HG03066 (cell line): ENCODE data around the gene HYAL2.
"Not testable (repeated sequence)": the region's sequence is repeated elsewhere in the genome, so short reads cannot be mapped to it uniquely, and the experiment has no call there.

Experiments
- ATAC-seq: cut with Tn5 transposase; IDR thresholded peaks from one replicate; pipeline ENCODE4 v1.9.1; 2021; ENCODE audit warnings: low read depth; ENCODE audit not compliant: unreplicated experiment

The HYAL2 gene

DNA sequence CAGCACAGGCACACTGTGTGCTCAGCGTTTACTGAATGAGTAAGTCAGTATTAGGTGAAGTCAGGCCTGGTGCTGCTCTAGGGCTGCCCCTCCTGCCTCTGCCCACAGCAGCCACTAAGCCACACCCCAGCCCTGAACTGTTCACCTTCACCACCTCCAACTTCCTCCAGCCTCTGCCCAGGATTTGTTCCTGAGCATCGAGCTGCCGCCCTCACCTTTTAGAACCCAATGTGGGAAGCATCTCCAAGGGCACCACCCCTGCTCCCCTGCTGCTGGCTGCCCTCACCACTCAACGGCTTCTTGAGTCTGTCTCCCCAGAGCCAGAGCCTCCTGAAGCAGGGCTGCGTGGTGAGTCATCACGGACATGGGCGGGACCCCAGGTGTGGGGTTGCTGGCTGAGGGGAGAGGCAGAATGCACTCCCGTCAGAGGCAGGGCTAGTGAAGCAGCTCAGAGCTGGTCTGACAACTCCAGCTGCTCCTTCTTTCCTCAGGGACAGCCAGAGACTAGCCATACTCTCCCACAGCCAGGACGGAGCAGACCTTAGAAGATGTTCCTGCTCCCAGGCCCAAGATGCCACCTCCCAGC lies 5.8 kb downstream of the HYAL2 start:
- ATAC-seq = no peak

DNA sequence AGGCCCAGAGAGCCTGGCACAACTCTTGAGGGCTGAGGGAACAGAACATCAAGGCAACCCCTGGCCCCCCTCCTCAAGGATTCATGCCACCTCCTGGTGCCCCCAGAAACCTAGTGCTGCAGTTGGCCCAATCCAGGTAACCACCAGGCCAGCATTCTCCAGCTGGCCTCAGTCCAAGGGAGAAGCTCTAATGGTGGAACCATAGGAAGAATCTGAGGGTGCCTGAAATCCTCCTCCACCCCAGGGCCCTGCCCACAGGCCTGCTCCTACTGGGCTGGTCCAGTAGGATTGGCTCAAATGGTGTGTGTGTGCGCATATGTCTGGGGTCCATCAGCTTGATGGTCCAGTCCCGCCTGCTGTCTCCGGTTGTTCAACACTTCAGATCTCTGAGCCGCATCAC lies 7.7 kb downstream of the HYAL2 start:
- no peak for ATAC-seq

DNA sequence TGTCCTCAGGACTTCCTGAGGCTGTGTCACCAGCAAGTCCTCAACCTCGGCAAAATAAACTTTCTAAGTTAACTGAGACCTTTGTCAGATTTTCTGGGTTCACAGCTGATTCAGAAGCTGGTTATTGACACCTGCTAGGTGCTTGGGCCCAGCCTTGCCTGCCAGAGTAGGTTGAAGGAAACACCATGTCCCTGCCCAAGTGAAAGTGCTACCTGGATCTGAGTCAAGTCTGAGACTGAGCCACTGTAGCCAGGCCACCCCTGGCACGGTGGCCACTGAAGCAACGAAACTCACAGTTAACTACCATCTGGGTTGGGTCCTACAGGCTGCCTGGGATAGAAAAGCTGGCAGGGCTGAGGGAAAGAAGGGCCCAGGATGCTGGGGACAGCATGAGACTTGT lies 8.2 kb downstream of the HYAL2 start:
- no peak for ATAC-seq

DNA sequence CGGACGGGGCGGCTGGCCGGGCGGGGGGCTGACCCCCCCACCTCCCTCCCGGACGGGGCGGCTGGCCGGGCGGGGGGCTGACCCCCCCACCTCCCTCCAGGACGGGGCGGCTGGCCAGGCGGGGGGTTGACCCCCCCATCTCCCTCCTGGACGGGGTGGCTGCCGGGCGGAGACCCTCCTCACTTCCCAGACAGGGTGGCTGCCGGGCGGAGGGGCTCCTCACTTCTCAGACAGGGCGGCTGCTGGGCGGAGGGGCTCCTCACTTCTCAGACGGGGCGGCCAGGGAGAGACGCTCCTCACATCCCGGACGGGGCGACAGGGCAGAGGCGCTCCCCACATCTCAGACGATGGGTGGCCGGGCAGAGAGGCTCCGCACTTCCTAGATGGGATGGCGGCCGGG lies 10.5 kb downstream of the HYAL2 start:
- ATAC-seq = not testable (repeated sequence)

DNA sequence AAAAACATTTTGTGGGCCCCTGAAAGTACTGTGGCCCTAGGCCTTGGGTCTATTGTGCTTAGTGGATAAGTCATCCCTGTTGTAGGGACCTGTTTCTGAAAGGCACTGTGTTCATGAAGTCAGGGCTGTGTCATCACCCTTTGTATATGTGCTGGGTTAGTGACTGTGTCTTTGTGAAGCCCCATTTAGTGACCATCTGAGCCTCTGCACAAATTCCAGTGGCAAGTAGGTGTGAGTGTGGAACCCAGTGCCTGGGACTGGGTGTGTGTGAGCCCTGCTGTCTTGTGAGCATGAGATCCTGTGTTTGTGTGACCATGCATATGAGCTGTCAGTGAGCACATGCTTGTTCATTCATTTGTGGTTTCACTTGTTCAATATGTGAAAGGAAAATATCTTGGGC lies 17.9 kb downstream of the HYAL2 start:
- no peak for ATAC-seq

DNA sequence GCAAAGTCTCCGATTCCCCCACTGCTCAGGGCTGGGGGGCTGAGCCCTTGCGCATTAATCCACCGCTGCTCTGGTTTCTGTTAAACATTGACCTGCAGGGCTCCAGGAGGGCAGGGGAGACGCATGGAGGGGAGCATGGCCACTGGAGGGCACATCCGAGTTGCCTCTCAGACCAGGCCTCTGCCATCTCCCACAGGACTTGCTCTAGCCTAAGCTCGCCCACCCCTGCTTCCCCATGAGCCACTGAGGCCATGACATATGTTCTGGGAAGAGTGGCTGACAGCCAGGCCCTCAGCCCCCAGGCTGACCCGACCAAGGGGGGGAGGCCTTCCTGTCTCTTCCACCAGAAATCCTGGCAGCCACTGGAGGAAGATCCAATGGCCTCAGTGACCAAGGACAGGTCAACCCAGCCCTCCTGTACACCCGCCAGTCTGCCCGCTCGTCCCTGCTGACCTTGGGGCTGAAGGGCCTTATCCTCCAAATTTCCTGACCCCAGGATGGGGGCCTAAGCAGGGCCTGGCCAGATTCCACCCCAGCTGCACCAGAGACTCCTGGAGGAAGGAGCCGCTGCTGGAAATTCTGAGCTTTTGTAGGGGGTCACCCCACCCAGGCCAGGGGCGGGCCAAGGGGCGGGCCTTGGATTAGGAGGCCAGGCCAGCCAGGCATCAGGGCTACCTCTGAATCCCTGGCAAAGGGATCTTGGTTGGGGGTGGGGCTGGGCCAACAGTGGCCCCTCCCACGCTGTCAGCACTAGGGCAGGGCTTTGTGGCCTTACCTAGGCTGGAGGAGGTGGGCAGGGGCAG lies 19.3 kb downstream of the HYAL2 start, which contains the start of gene HYAL1:
TSS of gene HYAL1 (minus strand) at position 562 of the 803 bp plus-strand sequence. CDS start 618 bp downstream, outside the sequence.
- ATAC-seq = no peak

DNA sequence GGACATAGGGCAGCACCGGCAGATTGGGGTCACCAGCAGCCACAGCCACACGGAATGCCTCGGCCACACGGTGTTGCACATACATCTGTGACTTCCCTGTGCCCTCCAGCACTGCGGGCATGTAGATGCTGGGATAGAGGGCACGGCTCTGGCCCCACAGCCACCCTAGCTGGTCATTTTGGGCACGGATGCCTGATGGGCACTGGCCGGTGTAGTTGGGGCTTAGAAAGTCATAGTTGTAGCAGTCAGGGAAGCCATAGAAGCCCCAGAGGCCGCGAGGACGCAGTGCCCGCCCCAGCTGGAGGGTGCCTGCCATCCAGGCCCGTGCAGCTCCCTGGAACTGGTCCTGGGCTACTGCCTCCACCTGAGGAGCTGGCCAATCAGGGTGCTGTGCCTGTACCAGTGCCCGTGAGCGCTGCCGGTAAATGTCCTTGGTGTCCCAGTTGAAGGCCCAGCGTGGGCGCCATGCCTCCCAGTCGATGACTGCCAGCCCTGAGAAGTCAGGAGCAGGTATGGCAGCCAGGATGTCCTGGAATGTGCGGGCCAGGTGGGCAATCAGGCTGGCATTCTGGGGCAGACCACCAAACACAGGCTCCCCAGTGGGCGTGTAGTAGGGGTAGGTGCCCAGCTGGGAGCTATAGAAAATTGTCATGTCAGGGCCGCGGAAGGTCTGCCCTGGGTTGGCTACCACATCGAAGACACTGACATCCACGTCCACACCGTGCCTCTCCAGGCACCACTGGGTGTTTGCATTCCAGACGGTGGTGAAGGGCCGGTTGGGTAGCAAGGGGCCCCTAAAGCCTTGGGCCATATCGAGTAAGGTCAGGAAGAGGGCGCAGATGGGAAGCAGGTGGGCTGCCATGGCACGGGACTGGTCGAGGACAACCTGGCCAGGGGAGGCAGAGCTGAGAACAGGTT lies 20.2 kb downstream of the HYAL2 start:
- no peak for ATAC-seq

DNA sequence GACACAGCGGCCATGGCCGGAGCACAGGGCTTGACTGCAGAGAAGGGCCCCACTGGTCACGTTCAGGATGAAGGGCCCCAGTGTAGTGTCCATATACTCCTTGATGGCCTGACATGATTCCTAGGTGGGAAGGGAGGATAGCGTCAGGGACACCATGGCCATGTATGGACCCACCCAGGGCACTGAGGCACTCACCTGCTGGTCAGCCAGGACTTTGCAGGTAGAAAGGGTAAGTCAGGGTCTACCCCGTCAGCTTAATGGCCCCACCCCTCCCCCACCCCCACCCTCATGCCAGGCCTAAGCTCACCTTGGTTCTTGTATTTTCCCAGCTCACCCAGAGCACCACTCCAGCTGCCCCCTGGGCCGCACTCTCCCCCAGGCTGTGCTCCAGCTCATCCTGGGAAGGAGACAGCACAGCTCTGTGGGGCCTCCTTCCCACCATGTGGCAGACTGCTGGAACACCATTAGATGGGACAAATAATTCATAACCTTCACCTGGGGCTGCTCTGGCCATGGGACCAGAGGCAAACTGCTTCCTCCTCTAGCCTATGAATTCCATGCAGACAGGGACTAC lies 21.8 kb downstream of the HYAL2 start:
- ATAC-seq = no peak

DNA sequence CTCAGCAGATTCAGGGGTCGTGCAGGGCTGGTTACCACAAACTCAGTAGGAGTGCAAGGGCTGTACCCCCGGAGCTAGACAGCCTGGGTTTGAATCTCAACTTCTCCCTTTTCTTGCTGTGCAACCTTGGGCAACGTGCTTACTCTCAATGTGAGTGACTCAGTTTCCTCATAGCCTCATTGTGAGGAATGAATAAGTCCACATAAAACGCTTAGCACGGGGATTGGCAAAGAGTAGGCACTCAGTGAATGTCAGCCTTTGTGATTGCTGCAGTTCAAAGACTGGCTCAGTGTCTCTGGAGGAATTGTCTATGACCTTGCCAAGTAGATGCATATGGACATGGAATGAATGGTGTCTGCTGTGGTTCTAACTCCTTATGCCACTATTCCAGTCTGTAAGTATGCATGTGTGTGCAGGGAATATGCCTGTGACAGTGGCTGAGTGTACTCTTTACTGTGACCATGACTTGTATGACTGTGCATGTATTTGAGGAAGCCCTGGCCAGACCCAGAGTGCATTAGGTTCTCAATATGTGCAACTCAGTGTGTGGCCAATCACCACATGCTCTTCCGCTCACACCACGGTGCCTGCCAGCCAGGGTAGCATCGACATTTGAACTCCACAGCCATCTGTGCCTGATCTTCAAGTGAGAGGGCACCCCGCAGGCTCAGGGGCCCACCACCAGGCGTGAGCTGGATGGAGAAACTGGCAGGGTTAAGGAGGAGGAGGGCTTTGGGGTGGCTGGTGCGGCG lies 22.4 kb downstream of the HYAL2 start:
- ATAC-seq = no peak

DNA sequence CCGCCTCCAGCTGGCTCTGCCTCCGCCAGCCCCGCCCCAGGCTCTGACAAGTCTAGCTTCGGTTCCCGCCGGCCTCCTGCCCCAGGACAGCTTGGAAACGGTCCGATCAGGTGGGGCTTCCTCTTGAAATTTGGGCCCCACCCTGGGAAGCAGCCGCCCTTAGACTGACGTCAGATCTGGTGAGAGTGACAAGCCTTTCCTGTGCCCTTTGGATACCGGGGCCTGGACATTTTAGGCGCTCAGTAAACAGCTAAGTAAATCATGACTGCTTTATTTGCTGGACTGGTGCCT lies 23.0 kb downstream of the HYAL2 start:
- no peak for ATAC-seq

DNA sequence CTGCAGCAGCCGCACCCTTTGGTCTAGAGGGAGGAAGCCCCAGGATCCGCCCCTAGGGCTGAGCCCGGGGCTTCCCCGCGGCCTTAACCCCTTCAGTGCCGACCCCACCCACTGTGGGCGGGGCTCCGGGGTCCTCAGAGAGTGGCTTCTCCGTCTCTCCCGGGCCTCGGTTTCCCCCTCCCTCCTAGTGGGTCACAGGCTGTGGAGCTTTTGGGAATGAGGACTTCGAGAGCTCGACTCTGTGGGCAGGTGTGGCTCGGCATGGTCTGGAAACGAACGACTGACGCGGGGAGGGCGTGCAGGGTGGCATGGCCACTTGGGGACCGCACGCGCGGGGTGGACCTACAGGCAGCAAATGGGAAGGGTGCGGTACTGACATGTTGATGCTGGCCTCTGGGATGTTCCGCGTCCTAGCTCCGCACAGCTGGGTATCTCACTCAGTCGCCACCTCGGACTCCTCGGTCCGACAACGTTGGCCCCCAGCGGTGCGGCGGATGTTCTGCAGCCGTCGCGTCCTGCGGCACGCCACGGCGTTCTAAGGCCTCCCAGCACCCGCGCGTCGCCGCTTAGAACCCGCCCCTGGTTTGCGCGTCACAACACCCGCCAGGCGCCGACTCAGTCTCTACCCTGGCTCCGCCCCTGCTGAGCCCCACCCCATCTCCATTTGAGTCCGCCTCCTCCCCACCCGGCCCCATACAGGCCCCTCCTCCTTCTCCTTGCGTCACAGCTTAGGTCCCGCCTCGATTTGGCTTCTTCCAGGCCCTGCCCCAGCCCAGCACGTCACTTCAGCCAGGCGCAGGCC lies 23.5 kb downstream of the HYAL2 start, which contains the start of the genes HYAL3 and NAA80:
TSS of gene HYAL3 (minus strand) at position 570 of the 802 bp plus-strand sequence. CDS start 3,803 bp downstream, outside the sequence.
TSS of gene NAA80 (minus strand) at position 570 of the 802 bp plus-strand sequence. CDS start 1,942 bp downstream, outside the sequence.
- ATAC-seq = peak; percentile 86

DNA sequence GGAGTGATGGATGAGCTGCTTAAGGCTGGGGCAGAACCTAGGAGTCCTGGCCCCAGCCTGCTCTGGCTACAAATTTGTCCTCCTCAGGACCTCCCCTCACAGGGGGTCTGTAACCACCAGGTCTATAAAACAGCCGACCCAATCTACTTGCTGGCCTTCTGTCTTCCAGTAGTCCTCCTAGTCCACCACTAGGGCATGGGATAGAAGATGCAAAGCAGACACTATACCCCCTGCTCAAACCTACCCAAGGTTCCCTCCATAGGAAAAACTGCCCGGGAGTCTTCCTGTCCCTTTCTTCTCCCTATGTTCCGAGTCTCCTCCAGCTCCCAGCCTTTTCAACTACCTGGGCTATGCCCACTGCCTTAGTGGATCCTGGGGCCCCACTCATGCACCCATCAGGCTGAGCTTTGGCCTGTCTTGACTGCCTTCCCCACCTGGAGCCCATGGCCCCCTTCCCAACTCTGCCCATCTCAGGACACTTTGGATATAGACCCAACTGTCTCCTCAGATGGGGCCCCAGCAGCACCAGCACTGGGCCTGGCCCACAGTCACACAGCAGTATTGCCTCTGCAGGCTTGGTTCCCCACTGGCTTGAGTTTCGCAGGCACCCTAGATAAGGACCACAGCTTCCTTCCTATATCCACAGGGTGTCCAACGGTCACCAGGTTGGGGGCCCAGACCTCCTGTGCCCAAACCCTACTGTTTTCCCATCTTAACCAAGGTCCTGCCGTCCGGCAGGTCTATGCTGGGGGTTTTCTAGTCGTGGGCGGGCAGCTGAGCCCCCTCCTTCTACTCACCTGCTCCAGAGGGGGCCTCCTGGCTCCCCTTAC lies 24.4 kb downstream of the HYAL2 start:
- ATAC-seq = no peak

DNA sequence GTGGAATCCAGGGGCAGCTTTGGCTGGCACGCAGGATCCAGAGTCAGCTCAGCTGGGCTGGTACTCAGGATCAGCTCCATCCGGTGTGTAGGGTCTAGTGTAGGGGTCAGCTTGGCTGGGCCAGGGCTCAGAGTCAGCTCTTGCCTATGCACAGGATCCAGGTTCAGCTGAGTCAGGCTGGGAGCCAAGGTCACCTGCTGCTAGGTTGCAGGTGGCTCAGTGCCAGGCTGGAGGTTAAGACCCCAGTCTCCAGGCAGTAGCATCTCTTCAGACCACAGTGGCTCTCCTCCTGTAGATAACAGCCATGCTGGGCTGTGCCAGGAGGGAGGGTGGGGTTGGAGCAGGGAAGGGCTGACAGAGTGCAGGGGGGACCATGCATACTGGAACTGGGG lies 25.2 kb downstream of the HYAL2 start:
- ATAC-seq = no peak

DNA sequence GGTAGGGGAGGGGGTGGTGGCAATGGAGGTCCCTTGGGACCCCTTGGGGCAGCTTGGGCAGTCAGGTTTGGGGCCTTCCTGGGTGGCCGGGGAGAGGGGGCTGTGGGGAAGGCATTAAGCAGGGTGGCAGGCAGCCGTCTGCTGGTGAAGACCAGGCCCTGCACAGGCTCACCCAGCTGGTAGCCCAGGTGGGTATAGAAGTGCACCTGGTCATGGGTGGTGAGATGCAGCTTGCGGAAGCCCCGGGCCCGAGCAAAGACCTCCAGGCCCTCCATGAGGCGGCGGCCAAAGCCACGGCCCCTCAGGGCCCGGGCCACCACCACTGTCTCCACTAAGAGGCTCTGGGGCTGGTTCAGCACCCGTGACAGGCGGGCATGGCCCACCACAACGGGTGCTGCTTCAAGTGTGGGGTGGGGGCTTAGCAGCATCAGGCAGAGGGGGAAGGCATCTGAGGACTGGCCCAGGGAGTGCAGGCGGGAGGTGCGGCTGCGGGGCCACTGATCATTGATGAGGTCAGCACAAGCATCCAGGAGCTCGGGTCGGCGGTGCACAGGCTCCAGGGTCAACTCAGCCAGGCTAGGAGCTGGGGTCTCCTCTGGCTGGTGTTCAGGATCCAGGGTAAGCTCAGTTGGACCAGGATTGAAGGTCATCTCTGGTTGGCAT lies 25.7 kb downstream of the HYAL2 start:
- ATAC-seq = no peak

DNA sequence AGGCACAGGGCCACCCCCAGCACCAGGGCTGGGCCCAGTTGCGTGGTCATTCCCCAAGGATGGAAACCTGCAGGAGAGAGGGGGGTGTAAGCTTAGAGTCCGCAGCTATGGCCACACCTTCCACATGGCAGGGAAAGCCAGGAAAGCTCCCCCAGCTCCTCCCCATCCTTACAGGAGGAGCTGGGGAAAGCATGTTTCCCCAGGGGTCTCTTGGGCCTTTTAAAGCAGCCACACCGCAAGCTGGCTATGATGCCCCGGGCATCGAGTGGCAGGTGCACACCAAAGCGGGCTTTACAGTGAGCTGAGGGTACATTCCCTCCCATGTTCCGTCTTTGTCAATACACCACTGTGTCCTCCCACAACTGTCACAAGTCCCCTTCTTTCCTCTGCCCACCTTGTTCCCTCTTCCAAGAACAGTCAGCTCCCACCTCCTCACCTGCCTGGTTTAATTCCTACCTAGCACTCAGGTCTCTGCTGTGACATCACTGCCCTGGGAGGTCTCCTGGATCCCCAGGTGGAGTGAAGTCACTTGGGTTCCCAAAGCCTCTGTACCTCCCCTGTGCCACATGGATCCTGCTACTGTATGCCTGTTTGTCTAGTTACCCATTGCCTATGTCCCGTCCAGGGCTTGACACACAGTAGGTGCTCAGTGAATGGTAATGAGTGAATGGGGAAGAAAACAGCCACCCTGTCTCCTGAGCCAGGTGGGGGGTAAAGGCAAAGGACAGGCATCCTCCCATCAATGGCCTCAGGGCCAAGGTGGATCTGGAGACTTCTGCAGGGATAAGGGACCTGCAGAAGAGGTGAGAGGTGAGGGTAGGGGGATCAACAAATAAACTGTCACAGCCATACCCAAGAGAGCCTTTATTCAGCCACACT lies 26.8 kb downstream of the HYAL2 start:
- ATAC-seq = no peak

DNA sequence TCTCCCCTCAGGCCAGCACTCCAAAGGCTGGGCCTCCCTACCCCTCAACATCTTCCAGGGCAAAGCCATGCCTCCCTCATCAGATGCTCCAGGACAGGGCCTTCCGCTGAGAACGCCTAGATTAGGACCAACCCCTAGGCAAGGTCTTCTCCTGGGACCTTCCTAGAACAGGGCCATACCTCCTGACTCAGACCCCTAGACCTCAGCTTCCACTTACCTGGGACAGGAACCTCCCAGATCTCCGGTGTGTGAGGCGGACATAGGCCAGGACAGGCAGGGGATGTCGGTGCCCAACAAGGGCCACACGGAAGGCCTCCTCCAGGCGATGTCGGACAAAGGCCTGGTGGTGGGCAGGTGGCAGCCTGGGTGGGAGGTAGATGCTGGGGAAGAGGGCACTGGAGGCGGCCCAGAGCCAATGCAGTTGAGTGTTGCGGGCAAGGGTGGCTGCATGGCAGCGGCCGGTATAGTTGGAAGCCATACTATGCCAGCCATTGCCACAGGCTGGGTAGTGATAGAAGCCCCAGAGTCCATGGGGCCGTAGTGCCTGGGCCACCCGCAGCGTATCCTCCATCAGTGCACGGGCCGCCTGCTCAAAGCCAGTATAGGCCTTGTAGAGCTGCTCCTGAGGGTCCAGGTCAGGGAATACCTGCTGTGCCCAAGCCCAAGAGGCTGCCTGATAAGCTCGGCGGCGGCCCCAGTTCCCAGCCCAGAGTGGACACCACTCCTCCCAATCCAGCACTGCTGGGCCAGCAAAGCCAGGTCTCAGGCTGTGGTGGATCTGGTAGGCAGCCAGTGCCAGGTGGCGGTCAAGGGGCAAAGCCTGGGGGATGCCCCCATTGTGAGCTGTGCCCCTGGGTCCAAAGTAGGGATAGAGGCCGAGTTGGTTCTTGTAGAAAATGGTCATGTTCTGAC lies 27.8 kb downstream of the HYAL2 start:
- ATAC-seq = no peak
